ENCODE data around the gene TLR5. TPM values are rescaled to one million over a fixed set of nuclear protein-coding genes. Genes with fewer than 3 reads are reported as not detected.

Gene TLR5
- total RNA-seq, 1 experiment from 2014 or later: 2.5 TPM

- Histone ChIP-seq H3K27ac (peak overlapping the region; percentile 73), H4K20me1 (ENCODE audit: insufficient read depth) (no peaks in the 10 kb centered on the region), H3K4me1 (replicated peaks; ENCODE audit: insufficient read depth) (peaks cover 33% of the 10 kb centered on the region), H3K36me3 (ENCODE audit: low read depth) (no peaks in the 10 kb centered on the region), H3K9me2 (ENCODE audit: insufficient read depth) (no peaks in the 10 kb centered on the region), H3F3A (ENCODE audit: insufficient read depth, low read depth) (peaks cover 22% of the 10 kb centered on the region), H3K9me3 (ENCODE audit: insufficient read depth, low read depth) (no peaks in the 10 kb centered on the region), H2AFZ (peak overlapping the region; percentile 69), H3K4me3 (peak overlapping the region; percentile 51; the same call in 1 of the 2 replicates), H3K4me2 (peak overlapping the region; percentile 79), H3K79me2 (ENCODE audit: low read depth) (no peaks in the 10 kb centered on the region), H3K27me3 (ENCODE audit: insufficient read depth, low read depth) (no peaks in the 10 kb centered on the region)
- TF ChIP-seq CTCF (conservative IDR thresholded peaks at IDR 0.05) (peak; percentile 96), EZH2 (IDR thresholded peaks at IDR 0.05; ENCODE audit: low read depth) (no peak)
- ChIA-PET POLR2A (ENCODE audit: unreplicated experiment) (interaction anchor here (0.5 to 0.7 kb wide), 8 partner anchors 9 to 1323 kb away, joined by 3 to 8 read pairs (median 4); partner anchors contain the start of gene TLR5), CTCF (interaction anchor here (0.6 to 2.0 kb wide), 28 partner anchors 9 to 1789 kb away, joined by 3 to 30 read pairs (median 3); partner anchors contain the start of genes FAM177B, SUSD4 and TLR5)
- intact Hi-C loops (cut with micrococcal nuclease; ENCODE audit: unreplicated experiment): loop anchor here (1.0 to 10.0 kb wide), 7 partner anchors 53 to 1201 kb away; partner anchors contain the start of genes CAPN8, NVL and SUSD4
- BruUV-seq (replicated peaks): no TSS peak
- DNase-seq: peak; percentile 91 to 92
These were observed 9.1 kb downstream of the TLR5 start for GRCh38 chr1:223133824-223134435.

- Histone ChIP-seq H3K27me3 (ENCODE audit: insufficient read depth, low read depth) (no peaks in the 10 kb centered on the region), H3K4me2 (peak overlapping the region; percentile 79), H4K20me1 (ENCODE audit: insufficient read depth) (no peaks in the 10 kb centered on the region), H3K4me3 (peak overlapping the region; percentile 51; the same call in 1 of the 2 replicates), H2AFZ (no peak overlapping the region), H3K36me3 (ENCODE audit: low read depth) (no peaks in the 10 kb centered on the region), H3K4me1 (replicated peaks; ENCODE audit: insufficient read depth) (peaks cover 33% of the 10 kb centered on the region), H3K9me3 (ENCODE audit: insufficient read depth, low read depth) (no peaks in the 10 kb centered on the region), H3K79me2 (ENCODE audit: low read depth) (no peaks in the 10 kb centered on the region), H3K27ac (no peak overlapping the region), H3F3A (ENCODE audit: insufficient read depth, low read depth) (peaks cover 22% of the 10 kb centered on the region), H3K9me2 (ENCODE audit: insufficient read depth) (no peaks in the 10 kb centered on the region)
- BruUV-seq (replicated peaks): no TSS peak
- DNase-seq: no peak
- CTCF ChIA-PET: interaction anchor here (0.6 to 2.0 kb wide), 21 partner anchors 9 to 1789 kb away, joined by 3 to 30 read pairs (median 3); partner anchors contain the start of genes SUSD4 and TLR5
- intact Hi-C loops (cut with micrococcal nuclease; ENCODE audit: unreplicated experiment): loop anchor here (1.0 to 10.0 kb wide), 5 partner anchors 229 to 1201 kb away; partner anchors contain the start of genes CAPN8, NVL and SUSD4
- POLR2A ChIA-PET (ENCODE audit: unreplicated experiment): interaction anchor here (0.5 to 0.7 kb wide), 6 partner anchors 10 to 1324 kb away, joined by 3 to 8 read pairs (median 4); no protein-coding TSS in a partner anchor
- TF ChIP-seq CTCF (conservative IDR thresholded peaks at IDR 0.05) (no peak), EZH2 (IDR thresholded peaks at IDR 0.05; ENCODE audit: low read depth) (no peak)
These were observed 9.7 kb downstream of the TLR5 start for GRCh38 chr1:223133306-223133823.

- no peak overlapping the region for H2AFZ ChIP-seq
- H3K36me3 ChIP-seq (ENCODE audit: low read depth): no peaks in the 10 kb centered on the region
- H3K27me3 ChIP-seq (ENCODE audit: insufficient read depth, low read depth): no peaks in the 10 kb centered on the region
- peaks cover 11% of the 10 kb centered on the region for H3F3A ChIP-seq (ENCODE audit: insufficient read depth, low read depth)
- no peaks in the 10 kb centered on the region for H3K79me2 ChIP-seq (ENCODE audit: low read depth)
- ChIA-PET POLR2A (ENCODE audit: unreplicated experiment) (no interaction called here), CTCF (no interaction called here)
- intact Hi-C loops (cut with micrococcal nuclease; ENCODE audit: unreplicated experiment): no loop called here
- H3K9me3 ChIP-seq (ENCODE audit: insufficient read depth, low read depth): no peaks in the 10 kb centered on the region
- no peak overlapping the region for H3K4me3 ChIP-seq
- no peaks in the 10 kb centered on the region for H3K9me2 ChIP-seq (ENCODE audit: insufficient read depth)
- H3K4me2 ChIP-seq: no peak overlapping the region
- H3K4me1 ChIP-seq (replicated peaks; ENCODE audit: insufficient read depth): peaks cover 3% of the 10 kb centered on the region
- no peak overlapping the region for H3K27ac ChIP-seq
- no TSS peak for BruUV-seq (replicated peaks)
- no peaks in the 10 kb centered on the region for H4K20me1 ChIP-seq (ENCODE audit: insufficient read depth)
- no peak for TF ChIP-seq EZH2 (IDR thresholded peaks at IDR 0.05; ENCODE audit: low read depth)
- TF ChIP-seq CTCF (conservative IDR thresholded peaks at IDR 0.05): peak; percentile 54; the same call in 1 of the 2 replicates
- peak in 1 of 2 experiments; percentile 67 for DNase-seq
These were observed 13.7 kb downstream of the TLR5 start for GRCh38 chr1:223129229-223129901.
